Common myeloid progenitor, CD34-positive (primary cell): Measurements from ENCODE around the gene SRRM5. TPM values are rescaled to one million over a fixed set of nuclear protein-coding genes. Genes with fewer than 3 reads are reported as not detected.

Experiments used
- CTCF ChIA-PET: fragments of 350-600 bp; sonication (Branson Sonifier 250); formaldehyde crosslinking; loops from one replicate; lab custom pipeline; 2021; ENCODE audit warnings: antibody characterized with exemption; lab: Charles Lee
- POLR2A ChIA-PET: fragments of 350-600 bp; sonication (Branson Sonifier 250); formaldehyde crosslinking; loops from one replicate; lab custom pipeline; 2021; ENCODE audit warnings: antibody characterized with exemption; lab: Charles Lee
- DNase-seq, 3 donors: peaks; one replicate each; pipeline versions ENCODE4 v3.0.0 to v3.0.0-alpha.2; 2013
- H3K27ac ChIP-seq, 2 experiments: 1 replicate in 1 of 2; 2 replicates in 1 of 2; pipeline ENCODE4 v1.7.0; 2013; ENCODE audit warnings: inconsistent platforms in 2 of 2, low read length in 2 of 2, mild to moderate bottlenecking in 2 of 2, low read depth in 1 of 2, moderate library complexity in 1 of 2; ENCODE audit not compliant: severe bottlenecking in 2 of 2, insufficient read depth in 1 of 2, poor library complexity in 1 of 2
- H3K27me3 ChIP-seq, 5 experiments: replicated peaks in 2 of 5; 1 replicate in 3 of 5; 2 replicates in 2 of 5; pipeline versions ENCODE4 v1.6.1 to v1.7.0; 2013; ENCODE audit warnings: low read length in 4 of 5, mild to moderate bottlenecking in 2 of 5, moderate library complexity in 2 of 5, inconsistent platforms in 1 of 5; ENCODE audit not compliant: insufficient read depth in 5 of 5, control insufficient read depth in 4 of 5
- H3K36me3 ChIP-seq, 4 experiments: 1 replicate in 2 of 4; 2 replicates in 2 of 4; pipeline versions ENCODE4 v1.6.1 to v1.7.0; 2013; ENCODE audit warnings: low read length in 3 of 4, control low read depth in 1 of 4, mild to moderate bottlenecking in 1 of 4; ENCODE audit not compliant: control insufficient read depth in 4 of 4, insufficient read depth in 4 of 4
- H3K4me1 ChIP-seq, 4 experiments: 1 replicate in 3 of 4; 2 replicates in 1 of 4; pipeline versions ENCODE4 v1.6.1 to v1.7.1; 2013; ENCODE audit warnings: low read length in 3 of 4, mild to moderate bottlenecking in 3 of 4, control low read depth in 1 of 4, inconsistent platforms in 1 of 4, moderate library complexity in 1 of 4; ENCODE audit not compliant: control insufficient read depth in 4 of 4, insufficient read depth in 4 of 4; ENCODE audit errors: control extremely low read depth in 1 of 4
- H3K4me3 ChIP-seq, 7 experiments: 1 replicate in 4 of 7; 2 replicates in 3 of 7; pipeline versions ENCODE4 v1.5.1 to v1.7.0; 2013; ENCODE audit warnings: mild to moderate bottlenecking in 7 of 7, low read length in 6 of 7, moderate library complexity in 6 of 7, inconsistent platforms in 2 of 7, low read depth in 2 of 7, control low read depth in 1 of 7; ENCODE audit not compliant: insufficient read depth in 4 of 7, control insufficient read depth in 1 of 7; ENCODE audit errors: extremely low read depth in 1 of 7
- H3K9me3 ChIP-seq, 5 experiments: 1 replicate in 4 of 5; 2 replicates in 1 of 5; pipeline versions ENCODE4 v1.6.1 to v1.7.1; 2013; ENCODE audit warnings: low read length in 4 of 5, mild to moderate bottlenecking in 2 of 5, inconsistent platforms in 1 of 5, low read depth in 1 of 5, moderate library complexity in 1 of 5; ENCODE audit not compliant: control insufficient read depth in 4 of 5, insufficient read depth in 2 of 5; ENCODE audit errors: control extremely low read depth in 1 of 5
- WGBS: methylation state at CpG from one replicate; pipeline ENCODE4 v1.1.5; 2013; ENCODE audit not compliant: insufficient coverage; 5-methylcytosine and 5-hydroxymethylcytosine counted together
- polyA plus RNA-seq: library from polyadenylated mRNA; unstranded; fragments of 120-200 nt; gene quantifications from one replicate; pipeline ENCODE4 v1.2.1, GENCODE V29; 2013

Gene SRRM5
- polyA plus RNA-seq = 1.1 TPM

GRCh38 chr19:43611788-43612187, at the start of gene SRRM5:
TSS of gene SRRM5 (plus strand) at chr19:43612088. CDS start at chr19:43612122, 34 bp downstream.
- Histone ChIP-seq H3K27ac (peak within 1 kb of the TSS in 1 of 2 experiments; percentile 25), H3K27me3 (no peaks in the 10 kb centered on the region), H3K4me1 (peaks cover 3 to 15% (median 10%) of the 10 kb centered on the region in 4 experiments), H3K9me3 (no peaks in the 10 kb centered on the region), H3K4me3 (no peak within 1 kb of the TSS), H3K36me3 (peaks cover 7 to 38% (median 31%) of the 10 kb centered on the region in 4 experiments)
- DNase-seq = no peak
- 100% methylated on average over 2 of the region's 3 CpGs for WGBS
- ChIA-PET CTCF (interaction anchor here (1.1 kb wide), 1 partner anchor 76 kb away, joined by 3 read pairs; no protein-coding TSS in a partner anchor), POLR2A (no interaction called here)

GRCh38 chr19:43562226-43562697, 49.6 kb upstream of the SRRM5 start:
- peaks cover 7 to 46% (median 37%) of the 10 kb centered on the region in 4 experiments for H3K4me1 ChIP-seq
- ChIA-PET POLR2A (interaction anchor here (1.2 kb wide), 1 partner anchor 22 kb away, joined by 3 read pairs; no protein-coding TSS in a partner anchor), CTCF (interaction anchor here (14.5 kb wide), 1 partner anchor 31 kb away, joined by 247 read pairs; the partner anchor contains the start of genes IRGQ and ZNF576)
- no peaks in the 10 kb centered on the region for H3K27me3 ChIP-seq
- no peak for DNase-seq
- H3K9me3 ChIP-seq = no peaks in the 10 kb centered on the region
- H3K4me3 ChIP-seq = no peak overlapping the region
- peaks cover 0 to 12% (median 7%) of the 10 kb centered on the region in 4 experiments for H3K36me3 ChIP-seq
- peak overlapping the region; percentile 72 to 77 for H3K27ac ChIP-seq
- WGBS = 37% methylated on average over 2 of the region's 6 CpGs

GRCh38 chr19:43562698-43563241, 49.1 kb upstream of the SRRM5 start:
- POLR2A ChIA-PET = interaction anchor here (1.2 kb wide), 1 partner anchor 21 kb away, joined by 3 read pairs; no protein-coding TSS in a partner anchor
- no peak overlapping the region for H3K4me3 ChIP-seq
- no peaks in the 10 kb centered on the region for H3K9me3 ChIP-seq
- CTCF ChIA-PET = interaction anchor here (1.2 to 14.5 kb wide), 2 partner anchors 10 to 31 kb away, joined by 3 to 247 read pairs; partner anchors contain the start of genes IRGQ and ZNF576
- no peaks in the 10 kb centered on the region for H3K27me3 ChIP-seq
- peaks cover 7 to 46% (median 38%) of the 10 kb centered on the region in 4 experiments for H3K4me1 ChIP-seq
- peak overlapping the region; percentile 72 to 77 for H3K27ac ChIP-seq
- H3K36me3 ChIP-seq = peaks cover 0 to 12% (median 5%) of the 10 kb centered on the region in 4 experiments
- WGBS = 6% methylated on average over 10 of the region's 14 CpGs
- DNase-seq = peak; percentile 97 to 100 (median 99)

- ChIA-PET CTCF (interaction anchor here (0.9 to 14.5 kb wide), 4 partner anchors 9 to 30 kb away, joined by 3 to 247 read pairs (median 5); partner anchors contain the start of genes IRGQ, ZNF575 and ZNF576), POLR2A (no interaction called here)
- Histone ChIP-seq H3K9me3 (no peaks in the 10 kb centered on the region), H3K4me1 (peaks cover 7 to 46% (median 38%) of the 10 kb centered on the region in 4 experiments), H3K27ac (peak overlapping the region in 1 of 2 experiments; percentile 77), H3K4me3 (no peak overlapping the region), H3K36me3 (peaks cover 0 to 9% (median 2%) of the 10 kb centered on the region in 4 experiments), H3K27me3 (no peaks in the 10 kb centered on the region)
- 95% methylated on average over 10 of the region's 10 CpGs for WGBS
- DNase-seq = peak in 2 of 3 donors; percentile 49 to 59
Measured at GRCh38 chr19:43563816-43564457, 48.0 kb upstream of the SRRM5 start.

GRCh38 chr19:43564800-43565199, 47.1 kb upstream of the SRRM5 start:
- H3K27me3 ChIP-seq = no peaks in the 10 kb centered on the region
- 46% methylated on average over 9 of the region's 9 CpGs for WGBS

GRCh38 chr19:43569657-43570056, 42.2 kb upstream of the SRRM5 start:
- Histone ChIP-seq H3K4me1 (peaks cover 0 to 18% (median 13%) of the 10 kb centered on the region in 4 experiments), H3K36me3 (peaks cover 0 to 11% (median 0%) of the 10 kb centered on the region in 4 experiments), H3K27ac (no peak overlapping the region), H3K9me3 (no peaks in the 10 kb centered on the region), H3K4me3 (no peak overlapping the region), H3K27me3 (no peaks in the 10 kb centered on the region)
- WGBS = 0% methylated on average over 1 of the region's 5 CpGs
- POLR2A ChIA-PET = interaction anchor here (0.7 kb wide), 1 partner anchor 65 kb away, joined by 5 read pairs; no protein-coding TSS in a partner anchor
- CTCF ChIA-PET = interaction anchor here (0.7 to 5.2 kb wide), 3 partner anchors 11 to 46 kb away, joined by 3 to 34 read pairs (median 4); no protein-coding TSS in a partner anchor
- peak in 1 of 3 donors; percentile 57 for DNase-seq

More at GRCh38 chr19:43564800-43565199, 47.1 kb upstream of the SRRM5 start:
- H3K27ac ChIP-seq = no peak overlapping the region
- POLR2A ChIA-PET = no interaction called here
- peaks cover 7 to 47% (median 40%) of the 10 kb centered on the region in 4 experiments for H3K4me1 ChIP-seq
- CTCF ChIA-PET = interaction anchor here (0.6 to 14.5 kb wide), 9 partner anchors 9 to 117 kb away, joined by 3 to 247 read pairs (median 3); partner anchors contain the start of genes IRGQ, XRCC1 and ZNF576
- no peaks in the 10 kb centered on the region for H3K9me3 ChIP-seq
- peak in 2 of 3 donors; percentile 47 to 50 for DNase-seq
- H3K4me3 ChIP-seq = no peak overlapping the region
- peaks cover 0 to 9% (median under 1%) of the 10 kb centered on the region in 4 experiments for H3K36me3 ChIP-seq
